GM21737 (cell line): ENCODE data around the gene SIDT1.

ENCODE experiments used
- ATAC-seq: cut with Tn5 transposase; IDR thresholded peaks from one replicate; pipeline ENCODE4 v1.9.1; 2021; ENCODE audit warnings: mild to moderate bottlenecking, moderate library complexity; ENCODE audit not compliant: unreplicated experiment

The SIDT1 gene

DNA sequence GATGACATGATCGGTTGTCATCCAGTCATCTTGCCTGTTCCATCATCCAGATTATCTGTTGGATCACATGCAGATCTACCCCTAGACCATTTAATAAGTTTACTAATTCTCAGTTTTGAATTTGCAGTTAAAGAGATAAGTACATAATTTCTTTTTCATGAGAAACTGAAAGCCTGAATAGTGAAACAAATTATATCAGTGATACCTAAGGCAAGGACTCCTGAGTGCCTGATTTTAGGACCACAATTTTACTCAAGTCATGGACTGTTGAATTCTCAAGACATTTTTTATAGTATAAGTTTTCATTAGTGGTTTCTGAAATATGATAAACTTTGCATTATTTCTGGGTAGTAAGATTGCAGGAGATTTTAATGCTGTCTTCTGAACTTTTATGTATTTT, 13.2 kb downstream of the SIDT1 start:
- ATAC-seq = no peak

DNA sequence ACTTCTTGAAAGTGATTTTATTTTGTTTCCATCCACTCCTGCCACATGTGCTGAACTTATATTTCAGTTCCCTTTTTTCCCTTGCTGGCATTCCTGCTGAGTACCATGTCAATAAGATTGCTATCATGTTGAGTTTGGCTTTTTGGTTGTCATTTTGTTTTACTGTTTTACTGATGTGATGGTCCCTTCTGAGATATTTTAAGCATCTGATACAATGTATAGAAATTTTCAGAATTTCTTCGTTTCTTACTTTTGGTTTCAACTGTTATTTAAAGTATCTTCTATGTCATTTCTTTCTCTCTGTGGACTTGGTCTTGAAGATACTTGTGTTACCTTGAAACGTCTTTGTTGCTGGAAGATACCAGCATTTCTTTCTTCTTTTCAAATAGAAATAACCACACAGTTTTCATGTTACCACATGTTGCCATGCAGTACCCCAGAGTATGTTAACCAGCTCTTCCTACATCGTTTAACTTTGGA, 14.1 kb downstream of the SIDT1 start:
- peak; percentile 81 for ATAC-seq

GRCh38 chr3:113548501-113548900, 16.1 kb downstream of the SIDT1 start:
- ATAC-seq = no peak

- no peak for ATAC-seq
Measured at GRCh38 chr3:113551820-113552219, 19.5 kb downstream of the SIDT1 start.

DNA sequence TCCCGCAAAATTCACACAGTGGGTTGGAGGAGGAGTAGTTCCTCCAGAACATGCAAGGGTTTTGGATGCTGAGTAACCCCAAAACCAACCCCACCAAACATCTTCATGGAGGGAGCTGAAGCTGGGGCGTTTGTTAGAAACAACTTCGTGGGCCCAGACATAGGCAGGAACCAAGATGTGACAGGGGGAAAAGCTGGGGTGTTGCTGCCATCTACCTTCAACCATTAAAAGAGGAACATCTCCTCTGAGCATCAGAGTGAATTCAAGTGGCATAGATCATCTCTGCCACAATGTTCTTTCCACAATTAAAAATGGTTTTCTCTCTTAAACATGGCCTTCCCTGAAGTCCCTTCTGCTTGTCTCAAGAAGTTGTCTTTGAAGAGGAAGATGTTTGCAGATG, 20.5 kb downstream of the SIDT1 start:
- no peak for ATAC-seq

DNA sequence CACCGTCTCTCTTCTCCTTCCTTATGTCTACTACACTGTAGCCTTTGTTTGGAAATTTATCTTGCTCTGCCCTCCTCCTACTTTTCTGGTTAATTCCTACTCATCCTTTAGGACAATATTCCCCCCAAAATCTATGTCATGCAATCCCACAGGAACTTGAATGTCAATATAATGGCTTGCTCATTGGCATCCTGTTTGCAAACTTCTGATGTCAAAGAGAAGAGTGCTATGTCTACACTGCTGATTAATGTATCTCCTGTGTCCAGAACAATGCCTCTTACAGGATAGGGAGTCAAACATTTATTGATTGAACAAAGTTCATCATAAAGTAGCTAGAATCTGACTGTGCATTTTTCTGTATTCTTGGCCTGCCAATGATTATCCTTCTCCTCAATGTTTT, 22.8 kb downstream of the SIDT1 start:
- ATAC-seq = no peak

GRCh38 chr3:113556316-113556945, 24.1 kb downstream of the SIDT1 start:
- no peak for ATAC-seq

DNA sequence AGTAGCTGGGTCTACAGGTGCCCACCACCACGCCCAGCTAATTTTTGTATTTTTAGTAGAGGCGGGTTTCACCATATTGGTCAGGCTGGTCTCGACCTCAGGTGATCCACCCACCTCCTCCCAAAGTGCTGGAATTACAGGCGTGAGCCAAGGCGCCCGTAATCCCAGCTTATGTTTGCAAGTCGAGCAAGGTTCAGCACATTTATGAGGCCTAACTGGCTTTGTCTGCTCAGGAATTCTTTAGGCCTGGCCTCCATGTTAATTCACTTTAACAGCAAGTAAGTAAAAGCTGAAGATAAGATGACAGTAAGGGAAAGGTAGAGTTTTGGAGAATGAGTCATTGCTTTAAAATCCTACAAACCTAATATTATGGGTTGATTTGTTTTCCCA, 24.6 kb downstream of the SIDT1 start:
- ATAC-seq = no peak

DNA sequence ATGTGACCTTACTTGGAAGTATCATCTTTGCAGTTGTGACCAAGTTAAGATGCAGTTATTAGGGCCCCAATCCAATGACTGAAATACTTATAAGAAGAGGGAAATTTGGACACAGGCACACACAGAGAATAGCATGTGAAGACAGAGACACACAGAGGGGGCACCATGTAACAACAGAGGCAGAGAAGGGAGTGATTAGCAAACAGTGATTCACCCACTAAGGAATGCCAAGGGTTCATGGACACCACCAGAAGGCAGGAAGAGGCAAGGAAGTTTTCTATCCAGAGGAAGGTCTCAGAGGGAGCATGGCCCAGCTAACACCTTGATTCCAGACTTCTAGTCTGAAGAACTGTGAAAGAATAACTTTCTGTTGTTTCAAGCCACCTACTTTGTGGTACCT, 25.0 kb downstream of the SIDT1 start:
- ATAC-seq = no peak

- ATAC-seq = no peak
Measured at GRCh38 chr3:113559009-113559408, 26.7 kb downstream of the SIDT1 start.

- ATAC-seq = no peak
Measured at GRCh38 chr3:113560271-113560670, 27.9 kb downstream of the SIDT1 start.

DNA sequence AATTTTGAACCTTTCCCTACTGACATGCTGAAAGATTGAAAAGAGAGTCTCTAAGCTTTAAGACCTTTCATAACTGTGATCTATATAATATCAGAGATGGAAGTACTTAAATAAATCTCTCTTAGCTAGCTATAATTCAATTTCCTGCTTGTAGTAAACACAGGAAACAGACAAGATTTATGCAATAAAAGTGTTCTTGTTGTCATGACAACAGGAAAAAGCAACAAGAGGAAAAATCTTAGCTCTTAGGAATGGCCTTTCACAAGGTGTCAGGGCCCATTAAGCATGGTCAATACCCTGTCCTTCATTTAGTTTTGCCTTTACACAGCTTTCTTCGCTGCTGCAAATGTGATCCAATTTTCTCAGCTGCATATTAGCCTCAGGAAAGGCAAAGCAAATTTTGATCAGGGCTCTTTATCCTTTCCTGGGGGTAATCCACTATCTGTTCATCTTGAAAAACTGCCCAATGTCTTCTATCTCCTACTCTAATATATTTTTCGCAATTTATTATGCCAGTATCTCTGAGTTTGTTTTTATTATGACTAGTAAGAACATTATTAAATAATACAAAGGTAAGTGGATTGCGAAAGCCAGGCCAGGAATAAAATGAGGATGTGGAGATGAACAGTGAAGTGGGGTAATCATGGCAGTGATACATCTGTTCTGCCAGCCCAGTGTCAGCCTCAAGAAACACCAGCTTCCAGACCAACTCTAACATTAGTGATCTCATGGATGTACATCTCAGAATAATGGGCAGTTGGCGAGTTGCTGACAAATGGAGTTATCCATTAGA, 28.7 kb downstream of the SIDT1 start:
- no peak for ATAC-seq

DNA sequence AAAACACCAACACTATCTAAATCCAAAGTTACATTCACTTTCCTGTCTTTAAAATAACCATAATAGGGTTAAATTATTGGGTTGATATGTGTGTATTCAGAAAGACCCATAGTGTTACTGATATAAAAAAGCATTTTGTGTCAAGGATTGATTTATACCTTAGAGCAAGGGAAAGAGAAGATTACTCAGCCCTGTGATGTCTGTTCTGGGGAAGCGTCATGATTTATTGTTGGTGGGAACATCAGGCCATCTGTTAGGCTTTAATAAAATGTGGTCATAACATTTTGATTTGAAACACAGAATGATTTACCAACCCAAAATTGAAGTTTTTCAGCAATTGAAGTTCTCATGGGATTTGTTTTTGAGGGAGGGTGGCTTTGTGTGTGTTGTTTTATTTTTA, 33.2 kb downstream of the SIDT1 start:
- no peak for ATAC-seq

- no peak for ATAC-seq
Measured at GRCh38 chr3:113570158-113570557, 37.8 kb downstream of the SIDT1 start.

- ATAC-seq = no peak
Measured at GRCh38 chr3:113571360-113571759, 39.0 kb downstream of the SIDT1 start.

DNA sequence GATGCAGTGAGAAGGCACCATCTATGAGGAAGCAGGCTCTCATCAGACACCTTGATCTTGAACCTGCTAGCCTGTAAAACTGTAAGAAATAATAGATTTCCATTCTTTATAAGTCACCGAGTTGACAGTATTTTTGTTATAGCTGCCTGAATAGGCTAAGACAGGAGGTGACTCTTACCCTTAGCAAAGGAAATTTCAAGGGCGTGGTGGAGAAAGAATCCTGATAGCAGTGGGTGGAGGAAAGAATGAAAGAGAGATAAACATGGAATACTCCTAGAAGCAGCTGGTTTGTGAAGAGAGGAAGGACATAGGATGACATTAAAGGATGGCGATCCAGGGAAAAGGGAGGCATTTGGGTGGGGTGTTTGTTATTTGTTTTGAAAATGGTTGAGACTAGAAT, 41.4 kb downstream of the SIDT1 start:
- ATAC-seq = no peak

GRCh38 chr3:113574213-113574612, 41.9 kb downstream of the SIDT1 start:
- no peak for ATAC-seq

- no peak for ATAC-seq
Measured at GRCh38 chr3:113575206-113575605, 42.9 kb downstream of the SIDT1 start.

GRCh38 chr3:113585228-113585627, 52.9 kb downstream of the SIDT1 start:
- no peak for ATAC-seq

DNA sequence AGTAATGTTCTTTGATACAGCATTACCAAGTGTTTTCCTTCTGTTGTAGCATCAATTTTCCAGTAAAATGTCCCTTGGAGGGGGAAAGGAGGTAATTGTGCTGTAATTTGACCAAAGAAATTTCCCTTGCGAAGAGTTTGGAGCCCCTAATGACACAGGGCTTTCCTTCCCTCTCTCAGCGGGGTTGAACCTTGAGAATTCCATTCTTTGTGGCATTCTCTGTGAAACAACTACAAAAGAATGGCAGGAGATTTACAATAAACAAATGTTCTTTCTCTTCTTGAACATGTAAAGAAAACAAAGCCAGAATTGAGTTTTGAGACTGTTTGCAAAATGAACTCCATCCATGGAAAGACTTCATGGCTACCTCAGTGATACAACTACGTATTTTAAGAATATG, 53.4 kb downstream of the SIDT1 start:
- ATAC-seq = no peak

DNA sequence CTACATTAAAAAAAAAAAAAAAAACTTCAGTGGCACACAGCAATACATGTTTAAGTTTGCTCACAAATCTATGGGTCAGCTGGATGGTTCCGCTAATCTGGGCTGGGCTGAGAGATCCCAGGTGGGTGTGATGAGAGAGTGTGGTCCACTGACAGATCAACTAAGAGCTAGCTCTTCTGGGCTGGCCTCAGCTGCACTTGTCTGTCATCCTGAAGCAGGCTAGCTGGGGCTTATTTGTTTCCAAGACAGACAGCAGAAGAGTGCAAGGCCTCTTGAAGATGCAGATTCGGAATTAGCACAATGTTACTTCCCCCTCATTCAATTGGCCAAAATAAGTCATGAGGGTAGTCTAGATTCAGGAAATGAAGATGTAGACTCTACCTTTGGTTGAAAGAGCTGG, 56.5 kb downstream of the SIDT1 start:
- ATAC-seq = no peak

DNA sequence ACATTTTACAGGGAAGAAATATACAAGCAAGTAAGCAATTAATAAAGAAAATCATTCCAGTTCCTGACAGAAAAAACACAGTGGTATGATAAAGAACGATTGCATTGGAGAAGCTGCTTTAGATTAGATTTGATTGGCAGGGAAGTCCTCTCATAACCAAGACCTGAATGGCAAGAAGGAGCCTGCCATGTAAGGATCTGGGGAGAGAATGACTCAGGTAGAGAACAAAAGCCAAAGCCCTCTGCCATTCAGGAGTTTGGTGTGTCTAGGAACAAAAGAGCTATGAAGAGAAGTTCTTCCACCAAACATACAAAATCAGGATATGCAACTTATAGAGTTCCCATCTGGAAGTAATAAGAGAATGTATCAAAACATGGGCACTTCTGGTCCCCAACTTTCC, 57.6 kb downstream of the SIDT1 start:
- ATAC-seq = no peak

- no peak for ATAC-seq
Measured at GRCh38 chr3:113590983-113591382, 58.6 kb downstream of the SIDT1 start.
